ENCODE data around the gene MMP15.

MMP15 gene

DNA sequence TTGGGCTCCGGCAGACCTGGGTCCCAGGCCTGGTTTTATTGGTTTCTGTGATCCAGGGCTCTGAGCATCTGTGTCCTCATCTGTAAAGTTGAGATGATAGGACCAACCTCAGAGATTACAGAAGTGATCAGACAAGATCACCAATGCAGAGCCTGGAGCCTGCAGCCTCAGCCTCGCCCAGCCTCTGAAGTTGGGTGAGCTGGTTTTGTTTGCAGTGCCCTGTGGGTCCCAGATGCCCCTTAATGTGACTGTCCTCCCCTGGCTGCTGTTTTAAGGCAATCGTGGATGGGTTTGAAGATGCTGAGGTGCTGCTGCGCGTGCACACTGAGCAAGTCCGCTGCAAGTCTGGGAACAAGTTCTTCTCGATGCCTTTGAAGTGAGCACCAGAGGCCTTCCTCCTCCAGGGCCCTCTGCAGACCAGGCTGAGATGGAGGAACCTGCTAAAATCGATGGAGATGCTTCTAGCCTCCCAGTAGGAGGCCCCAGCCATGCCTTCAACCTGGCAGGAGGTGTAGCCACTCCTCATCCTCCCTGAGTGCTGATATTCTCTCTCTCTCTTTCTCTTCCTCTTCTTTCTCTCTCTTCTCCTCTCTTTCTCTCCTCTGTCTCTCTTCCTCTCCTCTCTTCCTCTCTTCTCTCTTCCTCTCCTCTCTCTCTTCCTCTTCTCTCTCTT is 5.6 kb upstream of the MMP15 start:
- no peak for DNase-seq

- peak in 1 of 2 experiments; percentile 33 for DNase-seq
Measured at GRCh38 chr16:58020628-58021521, 4.7 kb upstream of the MMP15 start.

DNA sequence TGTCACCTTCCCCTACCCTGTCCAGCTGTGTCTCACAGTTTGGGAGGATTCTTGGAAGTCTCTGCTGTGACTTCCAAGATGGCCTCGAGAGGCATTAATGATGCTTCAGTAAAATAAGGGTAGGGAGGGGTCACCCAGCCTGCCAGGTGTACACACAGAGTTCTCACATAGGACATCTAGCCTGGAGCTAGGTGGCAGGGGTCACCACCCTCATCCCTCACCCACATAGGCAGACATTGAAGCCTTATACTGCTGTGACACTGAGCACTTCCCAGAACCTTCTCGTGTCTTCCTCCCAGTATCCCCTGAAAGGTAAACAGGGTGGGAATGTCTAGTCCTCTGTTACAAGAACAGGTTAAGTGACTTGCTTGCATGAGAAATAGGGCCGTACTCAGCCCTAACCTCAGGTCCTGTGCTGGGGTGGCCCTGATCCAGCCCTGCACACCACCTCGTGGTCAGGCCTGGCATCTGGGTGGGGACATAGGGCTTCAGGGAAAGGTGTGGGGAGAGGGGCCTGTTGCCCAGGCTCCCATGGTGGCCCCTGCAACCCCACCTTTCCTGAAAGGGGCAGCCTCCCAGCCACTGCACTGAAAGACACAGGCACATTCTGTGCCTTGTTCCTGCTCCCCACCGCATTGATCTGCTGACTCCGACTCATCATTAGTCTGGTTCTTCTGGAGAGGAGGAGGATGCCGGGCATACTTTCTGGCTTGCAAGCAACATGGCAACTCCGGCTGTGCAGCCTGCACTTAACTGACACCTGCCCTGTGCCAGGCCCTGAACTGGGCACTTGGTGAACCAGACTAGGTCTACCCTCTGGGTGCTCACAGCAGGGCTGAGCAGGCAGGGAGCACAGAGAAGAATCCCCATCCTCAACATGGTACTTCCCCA is 3.6 kb upstream of the MMP15 start:
- DNase-seq = no peak

DNA sequence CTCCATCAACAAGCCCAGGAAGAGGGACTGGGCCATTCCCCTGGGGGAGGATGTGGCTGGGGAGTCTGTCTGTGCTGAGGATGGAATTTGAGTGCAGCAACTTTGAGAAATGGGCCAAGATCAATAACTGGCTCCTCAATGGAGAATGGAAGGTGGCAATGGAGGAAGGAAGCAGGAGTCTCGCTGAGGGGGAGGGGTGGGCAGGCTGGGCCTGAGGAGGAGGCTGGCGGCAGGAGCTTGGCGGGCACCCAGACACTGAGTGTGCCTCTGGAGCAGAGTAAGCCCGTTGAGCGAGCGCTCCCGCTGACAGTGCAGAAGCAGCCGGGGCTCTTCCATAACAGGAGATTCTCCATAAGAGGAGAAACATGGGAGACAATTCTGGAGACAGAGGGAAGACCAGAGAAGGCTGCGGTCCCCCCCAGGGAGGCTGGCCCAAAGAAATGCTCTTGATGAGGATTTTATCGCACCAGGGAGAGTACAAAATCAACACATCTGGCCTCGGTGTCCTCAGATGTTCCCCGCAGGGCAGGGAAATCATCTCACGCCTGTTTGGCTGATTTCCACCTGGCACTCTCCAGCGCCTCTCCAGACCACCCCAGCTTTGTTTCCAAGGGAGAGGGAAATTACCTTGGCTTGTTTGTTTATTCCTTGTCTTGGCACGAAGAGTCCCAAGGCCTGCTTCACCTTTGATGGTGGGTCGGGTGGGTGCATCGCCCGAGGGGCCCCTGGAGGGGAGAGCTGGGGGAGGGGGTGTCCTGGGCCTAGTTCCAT is 2.8 kb upstream of the MMP15 start:
- DNase-seq = no peak

GRCh38 chr16:58024486-58025350 is 836 bp upstream of the MMP15 start:
- DNase-seq = no peak

DNA sequence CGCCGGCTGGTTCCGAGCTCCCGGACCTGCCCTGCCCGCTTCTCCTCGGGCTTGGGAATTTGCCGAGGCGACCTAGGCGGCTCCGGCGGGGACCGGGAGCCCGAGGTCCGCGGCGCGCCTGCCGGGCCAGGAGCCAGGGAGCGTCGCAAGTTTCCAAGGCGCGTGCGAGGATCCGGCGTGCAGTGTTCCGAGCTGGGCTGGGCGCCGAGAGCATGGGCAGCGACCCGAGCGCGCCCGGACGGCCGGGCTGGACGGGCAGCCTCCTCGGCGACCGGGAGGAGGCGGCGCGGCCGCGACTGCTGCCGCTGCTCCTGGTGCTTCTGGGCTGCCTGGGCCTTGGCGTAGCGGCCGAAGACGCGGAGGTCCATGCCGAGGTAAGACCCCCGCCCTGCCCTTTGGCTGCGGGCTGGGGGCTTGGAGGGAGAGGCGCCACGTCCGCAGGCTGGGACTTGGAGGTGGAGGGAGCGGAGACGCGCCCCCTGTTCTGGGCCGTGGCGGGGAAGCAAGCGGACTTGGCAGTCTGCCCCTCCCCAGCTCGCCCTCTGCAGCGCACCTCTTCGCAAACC is 668 bp downstream of the MMP15 start:
- DNase-seq = no peak

- no peak for DNase-seq
Measured at GRCh38 chr16:58026705-58027160, 1.2 kb downstream of the MMP15 start.

DNA sequence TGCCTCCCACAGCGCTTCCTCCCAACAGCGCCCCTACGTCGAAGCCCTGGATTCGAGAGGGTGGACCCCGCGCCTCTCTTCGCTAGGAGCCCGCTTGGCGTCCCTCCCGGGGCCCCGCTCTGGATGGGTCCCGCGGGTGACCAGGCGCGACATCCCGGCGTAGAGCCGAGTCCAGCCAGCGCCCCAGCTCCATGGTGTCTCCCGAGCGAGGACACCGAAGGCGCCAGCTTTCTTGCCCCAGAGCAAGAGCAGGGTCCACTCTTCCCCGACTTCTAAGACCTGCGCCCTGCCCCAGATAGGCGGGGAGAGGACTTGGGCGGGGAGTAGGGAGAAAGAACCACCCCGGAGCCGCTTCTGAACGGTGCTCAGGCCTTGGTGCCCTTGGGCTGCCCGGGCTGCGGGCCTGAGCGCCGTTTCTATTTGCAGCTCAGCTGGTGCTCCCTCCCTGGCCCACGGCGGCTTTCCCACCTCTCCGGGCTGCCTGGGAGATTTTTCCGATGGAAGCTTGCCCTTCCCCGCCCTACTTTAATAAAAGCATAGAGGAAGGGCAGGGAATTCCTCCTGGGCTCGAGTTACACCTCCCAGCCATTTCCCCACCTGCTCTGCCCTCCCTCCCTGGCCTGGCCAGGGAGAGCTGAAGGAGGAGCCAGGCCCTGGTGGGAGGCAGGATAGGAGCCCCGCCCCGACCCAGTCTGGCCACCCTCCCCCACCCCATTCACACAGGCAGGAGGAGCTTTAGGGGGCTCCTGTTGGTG is 1.8 kb downstream of the MMP15 start:
- no peak for DNase-seq

- no peak for DNase-seq
Measured at GRCh38 chr16:58027916-58028455, 2.4 kb downstream of the MMP15 start.

GRCh38 chr16:58028541-58029070 is 3.1 kb downstream of the MMP15 start:
- no peak for DNase-seq

- DNase-seq = no peak
Measured at GRCh38 chr16:58029410-58029809, 3.9 kb downstream of the MMP15 start.

DNA sequence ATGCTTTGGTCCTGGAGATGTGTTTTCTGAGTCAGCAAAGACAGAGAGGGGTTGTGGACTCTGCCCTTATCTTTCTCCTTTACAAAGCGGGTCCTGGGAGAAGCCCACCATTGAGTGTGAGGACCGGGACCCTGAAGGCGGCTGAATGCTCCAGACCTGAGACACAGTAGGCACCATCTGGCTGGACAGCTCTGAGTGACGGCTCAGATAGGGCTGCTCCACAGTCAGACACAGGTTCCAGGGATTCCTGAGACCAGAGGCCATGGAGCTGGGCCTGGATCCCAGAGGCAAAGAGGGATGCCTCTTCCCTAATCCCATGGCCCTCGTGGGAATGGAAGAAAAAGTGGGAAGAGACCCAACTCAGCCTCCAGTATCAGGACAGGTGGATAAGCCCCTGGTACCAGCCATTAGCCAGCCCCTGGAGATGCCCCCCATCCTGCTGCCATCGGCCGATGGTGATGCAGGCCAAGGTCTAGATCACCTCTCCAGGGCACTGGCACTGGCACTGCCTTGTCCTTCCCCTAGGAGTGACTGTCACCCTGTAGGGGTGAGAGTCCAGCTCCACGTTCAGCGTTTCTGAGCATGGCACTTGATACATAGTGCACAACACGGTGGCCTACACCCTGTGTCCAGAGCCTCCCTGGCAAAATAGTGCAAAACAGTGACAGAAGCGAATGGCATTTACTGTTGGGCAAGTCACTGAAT is 4.7 kb downstream of the MMP15 start:
- DNase-seq = no peak

DNA sequence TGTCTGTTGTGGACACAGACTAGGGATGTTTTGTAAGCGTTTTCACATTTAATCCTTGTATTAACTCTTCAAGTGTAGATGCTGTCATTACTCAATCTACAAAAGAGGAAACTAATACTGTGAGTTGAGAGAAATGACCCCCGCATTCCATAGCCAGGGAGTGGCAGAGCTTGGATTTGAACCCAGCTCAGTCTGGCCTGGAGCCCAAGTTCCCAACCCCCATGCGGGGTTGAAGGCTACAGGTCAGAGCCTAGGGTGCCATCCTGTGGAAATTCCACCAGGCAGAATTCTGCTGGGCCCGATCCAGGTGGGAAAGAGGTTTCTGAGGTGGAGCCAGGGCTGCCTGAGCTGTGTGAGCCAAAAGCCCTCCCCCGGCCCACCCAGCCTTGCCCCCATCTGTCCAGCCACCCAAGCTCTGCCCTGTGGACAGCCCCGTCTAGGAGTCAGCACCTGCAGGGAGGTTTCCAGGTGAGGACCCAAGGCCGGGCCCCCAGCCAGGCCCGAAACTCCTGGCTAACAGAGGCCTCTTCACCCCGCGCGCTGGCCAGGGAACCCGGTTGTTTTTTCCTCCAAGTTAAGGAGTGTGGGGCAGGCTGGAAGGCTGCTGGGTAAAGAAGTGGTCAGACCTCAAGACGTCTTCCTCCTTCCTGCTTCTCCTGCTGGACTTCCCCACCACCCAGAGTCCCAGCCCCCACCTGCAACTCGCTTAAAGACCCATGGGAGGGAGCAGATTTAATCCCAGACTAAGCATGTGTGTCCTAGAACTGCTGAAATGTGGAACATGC is 5.7 kb downstream of the MMP15 start:
- no peak for DNase-seq

DNA sequence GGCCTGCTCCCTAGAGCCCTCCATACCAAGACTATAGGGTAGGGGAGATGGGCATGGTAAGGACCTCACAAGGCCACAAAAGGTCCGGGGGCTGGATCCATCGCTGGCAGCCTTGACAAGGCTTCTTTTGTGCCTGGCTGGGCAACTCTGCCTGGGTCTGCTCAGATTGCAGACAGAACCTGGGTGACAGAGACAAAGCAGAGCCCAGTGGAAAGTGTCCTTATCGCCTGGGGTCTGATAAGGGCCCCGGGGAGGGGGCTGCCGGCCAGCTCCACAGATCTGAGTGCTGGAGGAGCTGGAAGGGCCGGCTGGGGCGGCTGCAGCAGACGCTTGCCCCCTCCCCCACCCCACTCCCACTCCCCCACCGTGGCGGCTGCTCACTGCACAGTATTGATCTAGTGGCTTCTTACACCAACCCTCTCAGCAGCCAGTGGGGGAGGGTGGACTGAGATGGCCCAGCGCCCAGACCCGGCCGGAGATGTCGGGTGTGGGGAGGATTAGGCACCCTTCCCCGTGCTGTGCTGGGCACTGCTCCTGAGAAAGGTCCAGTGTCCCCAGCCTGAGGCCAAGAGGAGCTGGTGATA is 7.2 kb downstream of the MMP15 start:
- DNase-seq = no peak

DNA sequence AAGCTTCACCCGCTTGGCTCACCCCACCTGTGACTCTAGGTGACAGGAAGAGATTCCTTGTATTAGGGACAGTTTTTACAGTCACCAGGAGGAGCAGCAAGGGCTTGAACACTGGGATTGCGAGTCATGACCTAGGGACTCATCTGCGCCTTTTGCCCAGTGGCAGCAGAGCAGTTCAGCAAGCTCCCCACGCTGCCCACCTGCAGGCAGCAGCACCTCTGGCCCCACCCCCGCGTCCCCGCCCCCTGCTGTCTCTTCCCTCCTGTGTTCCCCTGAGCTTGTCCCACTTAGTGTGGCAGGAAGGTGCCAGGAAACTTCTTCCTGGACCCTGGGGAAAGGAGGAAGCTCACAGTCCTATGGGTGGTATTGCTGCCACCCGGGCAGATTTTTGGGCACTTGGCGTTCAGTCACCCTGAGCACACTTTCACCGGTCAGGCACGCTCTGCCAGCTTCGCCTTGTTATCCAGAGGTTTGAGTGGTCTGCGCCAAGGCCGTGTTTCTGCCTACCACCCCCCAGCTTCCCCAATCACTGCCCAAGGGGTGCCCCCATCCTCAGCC is 8.7 kb downstream of the MMP15 start:
- no peak for DNase-seq

- no peak for DNase-seq
Measured at GRCh38 chr16:58034774-58035173, 9.2 kb downstream of the MMP15 start.

All from cerebellar nuclear complex (tissue), 1 donor.